Effector CD8-positive, alpha-beta T cell (primary cell): ENCODE data around the gene DUSP2.

ENCODE experiments used
- DNase-seq: peaks from one replicate; lab custom pipeline; 2025; lab: John Stamatoyannopoulos, UW

The DUSP2 gene

DNA sequence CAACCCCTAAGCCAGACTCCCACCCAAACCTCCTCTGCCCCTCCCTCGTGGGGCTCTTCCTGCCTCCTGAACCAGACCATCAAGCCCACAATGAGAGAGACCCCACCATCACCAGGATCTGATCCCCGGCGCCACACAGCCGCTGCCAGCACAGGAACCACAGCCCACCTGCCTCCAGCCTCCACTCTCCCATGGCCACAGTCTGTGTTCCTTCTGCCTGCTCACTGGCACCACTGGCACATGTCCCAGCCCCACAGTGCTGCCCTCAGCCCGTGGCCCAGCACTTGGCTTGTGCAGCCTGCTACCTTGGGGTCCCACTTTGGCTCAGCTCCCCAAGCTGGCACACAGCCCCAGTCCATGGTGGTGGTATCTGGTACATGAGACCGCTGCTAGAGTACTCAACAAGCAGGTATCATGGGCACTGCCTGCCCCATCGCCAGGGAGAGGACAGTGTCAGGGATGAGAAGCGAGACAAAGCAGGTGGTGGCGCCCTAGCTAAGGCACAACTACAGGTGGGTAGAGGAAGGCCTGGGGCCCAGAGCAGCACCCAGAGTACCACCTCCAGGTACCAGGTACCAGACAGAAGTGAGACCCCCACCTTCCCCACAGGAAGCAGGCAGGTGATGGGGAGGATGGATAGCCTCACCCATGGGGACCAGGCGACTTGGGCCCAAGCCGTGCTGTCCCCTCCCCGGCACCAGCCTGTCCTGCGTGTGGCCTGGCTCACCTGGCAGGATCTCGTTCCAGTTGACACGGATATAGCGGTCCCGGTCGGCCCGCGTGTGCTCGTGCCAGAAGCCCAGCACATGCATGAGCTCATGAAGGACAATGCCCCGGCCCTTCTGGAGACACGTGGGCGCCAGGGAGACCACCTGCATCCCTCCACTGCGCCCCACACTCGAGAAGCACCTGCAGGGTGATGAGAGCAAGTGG lies 13.2 kb downstream of the DUSP2 start:
- no peak for DNase-seq

DNA sequence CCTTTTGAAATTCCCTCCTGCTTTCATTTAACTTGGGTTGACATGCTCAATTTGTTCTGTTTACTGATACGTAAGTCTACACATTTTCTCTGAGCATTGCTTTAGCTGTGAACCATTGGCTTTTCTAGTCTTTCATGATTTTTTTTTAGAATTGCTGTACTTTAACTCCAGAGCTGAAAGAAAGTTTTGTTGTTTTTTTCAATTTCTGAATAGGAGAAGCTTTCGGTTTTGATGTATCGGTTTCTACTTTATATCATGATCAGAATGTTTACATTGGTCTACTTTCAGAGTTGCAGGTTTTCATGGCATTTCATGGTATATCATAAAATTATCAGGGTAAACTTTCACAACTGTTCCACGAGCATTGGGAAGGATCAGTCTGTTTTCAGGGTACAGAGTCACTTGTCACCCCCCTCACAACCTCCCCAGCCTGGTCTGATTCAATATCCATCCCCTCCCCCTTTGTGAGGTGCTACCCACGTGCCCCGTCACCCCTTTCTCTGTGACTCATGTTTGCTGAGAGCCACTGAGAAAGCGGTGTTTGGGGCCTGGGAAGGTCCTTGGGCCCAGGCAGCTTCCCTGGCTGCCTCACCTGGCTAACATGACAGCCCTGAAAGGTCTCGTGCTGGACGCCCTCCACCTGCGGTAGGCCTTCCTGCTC lies 14.0 kb downstream of the DUSP2 start:
- DNase-seq, result no peak

DNA sequence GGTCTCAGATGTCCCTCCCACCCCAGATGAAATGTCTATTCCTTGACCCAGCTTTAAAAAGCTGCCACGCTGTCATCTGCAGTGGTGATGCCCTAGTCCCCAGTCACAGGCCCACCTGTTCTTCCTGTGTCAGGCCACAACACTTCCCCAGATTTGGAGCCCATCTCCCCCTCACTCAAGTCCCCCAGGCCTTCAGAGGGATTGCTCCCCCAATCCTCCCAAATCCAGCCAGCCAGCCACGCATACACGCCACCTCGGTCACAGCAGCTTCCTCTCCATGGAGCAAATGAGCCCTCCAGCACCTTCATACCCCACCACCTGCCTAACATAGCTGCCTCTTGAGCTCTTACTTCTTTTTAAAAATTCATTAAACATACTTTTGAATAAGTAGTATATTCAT lies 14.8 kb downstream of the DUSP2 start:
- no peak for DNase-seq

DNA sequence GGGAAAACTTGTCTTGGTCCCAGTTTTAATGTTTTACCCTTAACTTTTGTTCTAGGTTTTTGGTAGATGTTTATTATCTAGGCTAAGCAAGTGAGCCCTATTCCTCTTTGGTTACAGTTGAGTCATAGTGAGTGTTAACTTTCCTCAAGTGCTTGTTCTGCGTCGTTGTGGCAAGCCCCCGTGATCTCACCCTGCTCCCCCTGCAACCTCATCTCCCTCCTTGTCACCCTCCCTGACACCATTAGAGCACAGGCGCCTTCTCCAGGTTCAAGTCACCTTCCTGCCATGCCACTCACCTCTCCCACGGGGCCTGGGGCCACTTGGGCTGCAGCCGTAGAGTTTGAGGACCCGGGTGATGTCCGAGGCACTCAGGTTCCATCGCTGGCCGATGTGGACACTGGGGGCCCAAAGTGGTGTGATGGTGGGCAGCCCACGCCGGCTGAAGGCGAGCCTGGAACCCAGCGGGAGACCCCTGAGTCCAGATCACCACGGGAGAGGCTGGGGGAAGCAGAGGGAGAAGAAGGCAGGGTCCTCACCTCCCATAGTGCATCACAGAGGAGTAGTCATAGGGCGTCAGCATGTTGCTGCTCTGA lies 15.6 kb downstream of the DUSP2 start:
- DNase-seq, result no peak

DNA sequence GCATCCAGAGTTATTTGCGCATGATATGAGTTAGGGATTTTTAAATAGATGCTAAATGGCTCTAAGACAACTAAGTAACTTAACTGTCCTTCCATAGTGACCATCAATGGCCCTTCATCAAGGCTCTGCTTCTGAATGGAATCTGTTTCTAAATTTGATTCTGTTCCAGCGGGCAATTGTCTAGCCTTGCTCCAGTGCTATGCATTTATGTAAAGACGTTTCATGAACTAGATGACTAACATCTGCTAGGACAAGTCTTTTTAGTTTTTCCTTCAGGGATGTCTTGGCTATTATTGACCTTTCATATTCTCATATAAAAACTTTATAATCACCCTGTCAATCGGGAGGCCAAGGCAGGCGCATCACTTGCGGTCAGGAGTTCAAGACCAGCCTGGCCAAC lies 16.8 kb downstream of the DUSP2 start:
- no peak for DNase-seq

DNA sequence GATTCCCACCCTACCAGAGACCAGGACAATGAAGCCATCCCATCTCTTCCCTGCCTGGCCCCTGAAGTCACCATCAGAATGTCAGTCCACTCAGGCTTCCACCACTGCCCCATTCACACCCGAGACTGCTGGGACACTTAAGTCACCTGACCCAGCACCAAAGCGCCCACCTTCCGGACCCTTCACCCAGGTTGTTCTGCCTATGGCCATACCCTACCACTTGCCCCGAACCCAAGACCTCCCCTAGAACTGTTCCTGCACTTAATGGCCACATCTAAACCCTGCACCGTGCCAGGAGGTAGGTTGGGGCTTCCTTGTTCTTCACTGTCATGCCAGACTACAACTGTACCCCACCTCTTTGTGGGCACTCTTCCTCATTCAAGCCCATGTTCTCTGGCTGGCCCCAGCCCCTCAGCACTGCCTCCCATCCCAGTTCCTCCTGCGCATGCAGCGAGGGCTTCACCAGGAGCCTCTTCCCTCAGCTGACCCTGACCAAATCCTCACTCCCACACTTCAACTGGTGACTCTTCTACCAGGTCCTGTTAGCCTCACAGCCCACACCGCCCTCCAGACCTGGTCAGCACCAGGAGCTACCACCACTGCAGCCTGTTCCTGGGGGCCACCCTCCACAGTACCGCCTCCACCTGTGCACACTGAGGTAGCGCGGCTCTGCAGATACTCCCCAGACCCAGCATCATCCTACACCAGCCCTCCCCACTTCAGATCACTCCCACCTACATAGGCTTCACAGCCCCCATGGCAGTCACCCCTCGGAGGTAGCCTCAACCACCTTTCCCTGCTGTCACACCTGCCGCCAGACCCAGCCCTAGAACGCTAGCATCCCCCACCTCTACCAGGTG lies 20.6 kb downstream of the DUSP2 start:
- DNase-seq, result no peak

DNA sequence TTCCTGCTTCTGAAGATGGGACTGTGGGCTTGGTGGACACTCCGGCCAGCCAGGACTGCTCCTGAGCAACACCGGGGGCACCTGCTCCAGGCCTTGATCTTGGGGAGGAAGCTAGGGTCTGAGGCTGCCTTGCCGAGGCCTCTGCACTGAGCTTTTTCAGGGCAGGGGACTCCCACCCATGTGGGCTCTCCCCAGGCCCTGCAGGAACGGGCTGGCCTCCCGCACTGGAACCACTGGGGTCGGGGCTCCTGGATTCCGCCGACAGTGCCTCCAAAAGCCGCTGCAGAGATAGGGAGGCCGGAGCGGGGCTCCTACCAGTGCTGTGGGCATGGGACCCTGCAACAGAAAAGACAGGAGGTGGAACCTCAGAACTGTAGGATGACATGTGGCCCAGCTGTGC lies 21.3 kb downstream of the DUSP2 start:
- no peak for DNase-seq

DNA sequence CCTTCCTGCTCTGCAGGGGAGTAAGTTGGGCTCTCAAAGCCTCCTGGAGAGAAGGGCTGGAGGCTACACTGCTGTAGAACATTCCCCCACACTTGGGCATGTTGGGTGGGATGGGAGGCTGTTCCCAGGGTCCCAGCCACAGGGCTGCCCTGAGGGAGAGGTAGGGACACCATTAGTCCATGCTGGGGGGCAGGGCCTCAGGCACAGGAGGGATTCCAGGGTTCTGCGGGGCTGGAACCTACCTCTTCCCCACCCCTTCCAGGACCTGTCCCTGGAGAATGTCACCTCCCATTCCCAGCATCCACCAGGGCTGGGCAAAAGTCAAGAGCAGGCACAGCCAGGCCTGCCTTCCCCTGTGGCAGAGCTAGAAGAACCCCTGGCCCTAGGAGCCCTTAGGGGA lies 21.9 kb downstream of the DUSP2 start:
- no peak for DNase-seq

DNA sequence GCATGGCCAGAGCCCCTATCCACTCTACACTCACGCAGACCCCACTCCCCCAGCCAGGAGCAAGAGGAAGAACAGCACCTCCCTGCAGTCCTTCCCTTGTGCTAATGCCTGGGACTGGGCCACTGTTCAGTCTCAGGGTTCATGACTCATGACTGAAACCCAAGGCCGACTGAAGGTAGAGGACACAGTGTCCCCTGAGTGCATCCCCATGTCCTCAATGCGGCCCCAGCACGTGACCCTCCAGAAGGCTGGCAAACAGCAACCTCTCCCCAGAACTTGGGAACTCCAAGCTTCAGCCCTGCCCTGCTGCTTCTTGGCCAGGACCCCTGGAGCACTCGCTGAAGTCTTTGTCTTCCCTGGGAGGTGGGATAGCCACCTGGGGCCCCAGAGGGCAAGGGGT lies 22.8 kb downstream of the DUSP2 start:
- DNase-seq, result no peak

DNA sequence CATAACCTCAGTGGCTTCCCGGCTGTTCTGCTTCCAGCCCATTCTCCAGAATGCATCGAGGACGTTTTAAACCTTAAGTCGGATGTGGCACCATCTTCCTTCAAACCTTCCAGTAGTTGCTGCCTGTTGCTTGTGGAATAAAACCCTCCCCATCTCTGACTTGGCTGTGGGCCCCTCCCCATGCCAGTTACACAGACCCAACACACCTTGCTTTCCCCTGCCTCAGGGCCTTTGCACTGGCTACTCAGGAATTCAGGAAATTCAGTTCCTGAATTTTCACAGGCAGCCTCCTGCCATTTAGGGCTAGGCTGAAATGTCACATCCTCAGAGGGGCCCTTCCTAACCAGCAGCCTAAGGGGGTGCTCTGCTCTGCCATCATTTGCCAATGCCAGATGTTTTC lies 23.8 kb downstream of the DUSP2 start:
- no peak for DNase-seq

DNA sequence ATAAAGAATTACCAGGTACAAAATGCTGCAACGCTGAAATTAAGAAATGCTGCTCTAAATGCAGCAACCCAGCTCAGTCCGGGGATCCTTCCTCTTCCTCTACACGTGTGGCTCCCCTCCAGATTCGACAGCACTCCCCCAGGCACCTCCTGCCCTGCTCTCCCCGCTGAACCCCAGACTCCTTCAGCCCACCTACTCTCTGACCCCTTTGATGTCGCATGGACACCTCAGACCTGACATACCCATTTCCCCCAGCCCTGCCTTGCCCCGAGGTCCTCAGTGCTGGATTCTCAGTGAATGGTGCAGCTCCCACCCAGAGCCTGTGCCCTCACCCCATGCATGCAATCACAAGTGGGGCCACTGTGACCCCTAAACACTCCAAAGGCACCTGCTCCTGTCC lies 24.2 kb downstream of the DUSP2 start:
- no peak for DNase-seq

DNA sequence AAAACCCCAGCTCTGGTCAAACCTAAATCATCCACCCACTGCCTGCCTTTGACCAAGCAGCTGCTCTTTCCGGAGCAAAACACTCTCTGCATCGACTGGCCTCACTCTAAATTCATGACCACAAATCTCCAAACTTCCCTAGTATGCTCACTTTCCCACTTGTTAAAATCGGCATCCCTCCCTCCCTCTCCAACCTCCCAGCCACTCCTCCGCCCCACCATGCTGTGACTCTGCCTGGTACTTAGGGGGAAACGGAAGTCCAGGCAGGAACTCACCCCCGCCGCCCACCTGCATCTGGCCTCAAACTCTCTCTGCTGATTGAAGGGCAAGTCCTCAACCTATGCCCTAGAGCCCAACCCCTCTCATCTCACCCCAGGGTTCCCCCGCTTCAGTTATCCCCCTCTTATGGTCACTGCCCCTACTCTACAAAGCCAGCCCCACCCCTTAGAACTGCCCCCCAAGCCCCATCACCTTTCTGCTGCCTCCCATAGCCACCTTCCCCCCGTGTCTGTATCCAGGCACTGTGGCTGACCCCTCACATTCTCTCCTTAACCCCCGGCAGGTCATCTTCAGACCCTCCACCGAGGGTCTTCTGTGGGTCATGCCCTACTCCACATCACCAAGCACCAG lies 25.0 kb downstream of the DUSP2 start:
- no peak for DNase-seq

DNA sequence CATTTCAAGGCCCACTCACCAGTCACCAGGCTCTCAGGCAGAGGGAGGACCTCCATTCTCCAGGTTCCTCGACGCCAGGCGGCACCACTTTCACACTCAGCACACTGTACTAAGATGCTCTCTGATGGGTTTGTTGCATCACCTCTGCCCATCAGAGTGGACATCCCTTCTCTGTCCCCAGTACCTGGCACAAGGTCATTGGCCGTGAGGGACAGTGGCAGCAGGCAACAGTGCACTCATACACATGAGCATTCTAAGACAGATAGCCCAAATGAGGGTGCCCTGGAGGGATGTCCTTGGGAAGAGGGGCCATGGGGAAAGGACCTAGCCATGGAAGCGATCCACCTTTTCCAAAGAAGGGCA lies 25.9 kb downstream of the DUSP2 start:
- DNase-seq, result no peak

DNA sequence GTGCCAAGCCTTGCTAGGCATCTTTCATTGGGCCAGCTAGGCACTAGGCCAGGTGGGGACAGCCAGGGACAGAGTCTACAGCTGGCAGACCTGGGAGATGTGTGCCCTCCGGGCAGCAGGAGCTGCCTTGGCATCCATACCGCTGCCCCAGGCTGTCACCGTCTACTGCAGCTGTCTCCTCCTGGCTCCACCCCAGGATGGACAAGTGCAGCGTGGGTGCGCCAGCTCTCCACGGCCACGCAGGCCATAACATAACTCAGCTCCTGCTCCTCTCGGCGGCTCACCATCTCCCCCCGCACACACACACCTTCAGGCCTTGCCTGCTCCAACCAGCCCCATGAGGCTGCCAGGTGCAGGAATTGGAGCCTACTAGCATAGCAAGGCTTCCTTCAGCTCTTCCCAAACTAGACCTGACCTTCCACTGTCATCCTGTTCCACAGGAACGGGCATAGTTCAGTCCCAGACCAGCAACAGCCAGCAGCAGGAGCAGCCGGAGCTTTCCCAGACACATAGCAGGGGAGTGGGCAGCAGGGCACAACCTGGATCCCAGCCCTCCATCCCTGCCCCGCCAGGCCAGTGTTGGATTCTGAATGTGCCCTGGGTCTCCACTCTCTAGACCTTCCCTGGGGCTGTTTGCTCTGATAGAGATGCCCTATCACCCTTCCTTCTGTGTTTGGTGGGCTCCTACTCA lies 26.4 kb downstream of the DUSP2 start:
- DNase-seq, result no peak

DNA sequence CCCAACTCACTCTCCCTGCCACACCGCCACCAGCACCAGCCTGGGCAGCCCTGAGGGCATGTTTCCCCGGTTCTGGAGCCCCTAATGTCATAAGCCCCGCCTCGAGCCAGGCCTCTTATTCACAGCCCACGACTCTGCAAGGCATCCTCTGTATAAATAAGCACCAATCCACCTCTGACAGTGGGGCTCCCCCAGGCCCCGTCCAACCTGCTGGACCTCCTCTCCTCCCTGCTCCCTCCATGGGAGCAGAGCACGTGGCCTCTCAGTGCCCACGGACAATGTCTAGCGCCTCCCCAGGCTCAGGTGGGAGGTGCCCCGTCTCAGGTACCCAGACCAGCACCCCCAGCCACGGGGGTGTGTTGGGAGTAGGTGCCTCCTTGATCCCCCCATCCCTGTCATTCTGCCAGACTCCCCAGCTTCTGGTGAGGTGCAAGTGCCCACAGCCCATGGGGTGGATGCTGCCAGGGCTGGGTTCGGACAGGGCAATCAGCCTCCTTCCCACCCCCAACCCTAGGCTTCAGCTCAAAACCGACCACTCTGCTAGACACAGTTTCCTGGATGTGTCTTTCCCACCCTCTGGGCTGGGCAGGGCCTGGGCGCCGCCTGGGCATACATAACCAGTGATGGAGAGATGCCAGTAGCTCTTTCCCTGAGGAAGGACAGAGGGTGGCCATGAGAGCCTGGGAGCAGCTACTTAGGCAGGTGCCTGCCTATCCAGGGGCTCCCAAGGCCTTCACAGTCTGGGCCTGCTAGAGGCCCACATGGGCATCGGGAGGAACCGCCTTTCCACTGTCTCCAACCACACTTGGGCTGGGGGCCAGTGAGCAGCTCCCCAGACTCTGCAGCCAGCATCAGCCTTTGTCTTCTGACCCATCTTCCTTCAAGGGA lies 27.3 kb downstream of the DUSP2 start:
- DNase-seq, result no peak

DNA sequence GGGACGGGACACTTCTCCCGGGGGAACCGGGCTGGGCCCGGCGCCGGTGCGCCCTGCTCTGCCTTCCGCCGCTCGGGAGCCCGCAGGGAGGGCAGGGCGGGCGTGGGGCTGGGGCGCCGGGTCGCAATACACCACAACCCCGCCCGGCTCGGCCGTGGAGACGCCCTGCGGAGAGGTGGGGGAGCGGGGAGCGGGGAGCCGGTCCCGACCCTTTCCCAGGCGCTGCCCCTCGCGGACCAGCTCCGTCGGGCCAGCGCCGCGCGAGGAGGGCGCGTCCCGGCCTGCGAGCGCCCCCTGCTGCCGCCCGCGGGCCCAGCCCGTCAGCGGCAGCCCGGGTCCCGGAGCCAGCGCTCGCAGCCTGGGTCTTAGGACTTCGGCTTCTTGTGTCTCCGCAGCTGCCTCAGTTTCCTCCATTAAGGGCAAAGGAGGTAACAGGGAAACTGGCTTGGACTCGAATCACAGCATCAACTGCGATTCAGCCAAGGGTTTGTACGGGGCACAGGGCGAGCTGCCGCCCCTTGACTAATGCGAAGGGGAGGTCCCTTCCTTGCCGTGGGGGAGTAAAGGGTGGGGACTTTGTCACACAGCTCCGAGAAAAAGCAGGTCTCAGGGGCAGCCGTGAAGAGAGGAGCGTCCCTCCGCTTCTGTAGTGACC lies 28.2 kb downstream of the DUSP2 start:
- DNase-seq, result peak; percentile 34

DNA sequence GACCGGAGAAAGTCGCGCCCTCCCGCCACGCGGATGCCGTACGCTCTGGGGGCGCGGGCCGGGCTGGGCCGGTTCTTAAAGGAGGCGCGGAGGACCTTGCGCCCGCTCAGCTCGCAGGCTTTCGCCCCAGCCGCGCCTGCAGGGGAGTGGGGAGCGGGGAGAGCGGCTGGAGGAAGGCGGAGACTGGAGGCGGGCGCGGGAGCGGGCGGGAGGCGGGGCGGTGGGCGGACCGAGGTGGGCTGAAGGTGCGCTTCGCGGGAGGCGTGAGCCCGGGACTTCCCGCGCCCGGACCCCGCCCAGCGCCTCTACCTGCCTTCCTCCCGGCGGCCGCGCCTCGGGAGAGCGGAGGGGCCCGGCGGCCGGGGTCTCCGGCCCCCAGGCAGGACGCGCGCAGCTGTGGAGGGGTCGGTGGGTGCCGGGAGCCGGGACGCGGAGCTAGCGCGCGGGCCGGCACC lies 28.8 kb downstream of the DUSP2 start, which contains the start of gene ADRA2B:
Gene ADRA2B, minus strand, starts transcription at position 148 of the 455 bp plus-strand sequence. CDS start 422 bp downstream, outside the sequence.
- DNase-seq, result peak; percentile 67

DNA sequence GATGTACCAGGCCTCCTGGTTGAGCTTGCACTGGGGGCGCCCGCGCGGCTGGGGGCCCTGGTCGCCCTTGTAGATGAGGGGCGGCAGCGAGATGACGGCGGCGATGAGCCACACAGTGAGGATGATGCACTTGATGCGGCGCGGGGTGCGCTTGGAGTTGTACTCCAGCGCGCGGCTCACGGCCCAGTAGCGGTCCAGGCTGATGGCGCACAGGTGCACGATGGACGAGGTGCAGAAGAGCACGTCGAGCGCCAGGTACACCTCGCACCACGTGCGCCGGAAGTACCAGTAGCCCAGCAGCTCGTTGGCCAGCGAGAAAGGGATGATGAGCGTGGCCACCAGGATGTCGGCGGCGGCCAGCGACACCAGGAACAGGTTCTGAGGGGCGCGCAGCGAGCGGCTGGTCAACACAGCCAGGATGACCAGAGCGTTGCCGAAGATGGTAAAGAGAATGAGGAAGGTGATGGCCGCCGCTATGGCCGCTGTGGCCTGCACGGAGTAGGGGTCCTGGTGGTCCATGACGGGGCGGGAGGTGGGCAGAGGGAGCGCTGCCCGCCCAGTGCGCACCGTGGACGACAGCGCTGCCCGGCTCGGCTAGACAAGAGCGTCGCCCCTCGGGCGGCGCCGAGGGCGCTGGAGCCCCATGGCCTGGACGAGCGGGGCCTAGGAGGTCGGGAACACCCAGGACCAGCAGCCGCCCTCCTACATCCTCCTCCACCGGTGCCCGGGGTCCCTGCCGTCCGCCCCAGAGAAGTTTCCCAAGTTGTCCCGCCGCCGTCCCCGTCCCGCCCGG lies 29.4 kb downstream of the DUSP2 start:
- DNase-seq, result no peak
